Ureter (tissue), 1 donor: ENCODE data around the gene TAF1D. TPM values are rescaled to one million over a fixed set of nuclear protein-coding genes. Genes with fewer than 3 reads are reported as not detected.
A peak's percentile ranks its signal among the peaks of the same experiment; 100 is the strongest.
"Not testable (repeated sequence)": the region's sequence is repeated elsewhere in the genome, so short reads cannot be mapped to it uniquely, and the experiment has no call there.

Source experiments
- DNase-seq: peaks from one replicate; pipeline ENCODE4 v3.0.0-alpha.2; 2020; ENCODE audit warnings: low spot score
- total RNA-seq: library from RNA; stranded (reverse); gene quantifications from one replicate; pipeline ENCODE4 v1.2.4, GENCODE V29; 2023
- donor health status: DM: yes; HTN: yes; CAD: no.

TAF1D gene, protein sequence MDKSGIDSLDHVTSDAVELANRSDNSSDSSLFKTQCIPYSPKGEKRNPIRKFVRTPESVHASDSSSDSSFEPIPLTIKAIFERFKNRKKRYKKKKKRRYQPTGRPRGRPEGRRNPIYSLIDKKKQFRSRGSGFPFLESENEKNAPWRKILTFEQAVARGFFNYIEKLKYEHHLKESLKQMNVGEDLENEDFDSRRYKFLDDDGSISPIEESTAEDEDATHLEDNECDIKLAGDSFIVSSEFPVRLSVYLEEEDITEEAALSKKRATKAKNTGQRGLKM
- total RNA-seq, result 159 TPM

DNA sequence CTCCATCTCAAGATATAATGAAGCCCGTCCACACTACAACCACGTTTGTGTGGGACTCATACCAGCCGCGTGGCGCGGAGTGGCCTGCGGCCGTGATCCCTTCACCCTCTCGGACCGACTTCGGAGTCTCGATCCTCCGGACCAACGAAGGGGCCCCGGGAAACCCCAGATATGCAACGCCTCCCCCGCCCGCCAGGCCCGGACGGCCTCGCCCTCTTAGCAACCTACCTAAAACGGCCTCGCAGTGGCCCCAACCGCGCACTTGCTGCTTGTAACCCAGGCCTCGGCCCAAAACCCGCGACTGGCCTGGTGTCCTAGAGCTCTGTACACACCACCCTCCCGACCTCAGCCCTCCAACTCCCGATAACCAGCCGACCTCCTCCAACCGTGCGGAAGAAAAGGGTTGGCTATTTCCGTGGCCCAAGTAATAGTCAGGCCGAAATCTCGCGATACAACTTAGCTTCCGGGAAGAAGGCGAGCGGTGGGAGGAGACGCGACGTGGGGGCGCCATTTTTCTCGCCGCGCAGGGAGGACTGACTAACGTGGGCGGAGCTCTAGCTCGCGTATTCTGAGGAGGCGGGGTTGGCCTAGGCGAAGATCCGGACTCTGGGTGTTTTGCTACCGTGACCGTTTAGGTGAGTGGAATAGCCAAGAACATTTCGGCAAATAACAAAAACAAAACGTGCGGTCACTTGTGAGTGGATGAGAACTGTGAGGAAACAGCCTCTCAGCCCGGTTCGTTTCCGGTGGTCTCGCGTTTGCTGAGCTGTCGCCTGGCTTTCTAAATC lies at the start of gene TAF1D, which contains the start of gene C11orf54:
Gene TAF1D, minus strand, starts transcription at position 402 of the 788 bp plus-strand sequence. CDS start 2,191 bp downstream, outside the sequence.
Gene C11orf54, plus strand, starts transcription at position 579 of the 788 bp plus-strand sequence. CDS start 5,722 bp downstream, outside the sequence.
- DNase-seq, result peak; percentile 99

GRCh38 chr11:93784935-93785360 lies 43.7 kb upstream of the TAF1D start:
- no peak for DNase-seq

GRCh38 chr11:93784145-93784934 lies 43.0 kb upstream of the TAF1D start, which contains the start of gene MED17:
Gene MED17 (plus strand): TSS chr11:93784282. CDS start chr11:93784514, 232 bp downstream.
- peak; percentile 93 for DNase-seq

DNA sequence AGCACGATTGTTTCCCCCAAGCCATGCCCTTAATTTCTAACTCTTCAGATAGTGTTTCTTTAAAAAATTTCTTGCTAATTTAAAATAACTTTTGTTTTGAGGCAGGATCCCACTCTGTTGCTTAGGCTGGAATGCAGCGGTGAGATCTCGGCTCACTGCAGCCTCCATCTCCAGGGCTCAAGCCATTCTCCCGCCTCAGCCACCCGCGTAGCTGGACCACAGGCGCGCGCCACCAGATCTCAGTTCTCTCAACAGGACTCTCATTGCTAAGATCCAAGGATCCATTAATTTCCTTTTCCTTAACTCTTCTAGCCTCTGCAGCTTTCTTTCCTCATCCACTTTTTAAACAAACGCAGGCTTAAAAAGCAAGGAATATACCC lies 42.5 kb upstream of the TAF1D start:
- no peak for DNase-seq

- no peak for DNase-seq
Observed at GRCh38 chr11:93783362-93783761, 42.1 kb upstream of the TAF1D start.

DNA sequence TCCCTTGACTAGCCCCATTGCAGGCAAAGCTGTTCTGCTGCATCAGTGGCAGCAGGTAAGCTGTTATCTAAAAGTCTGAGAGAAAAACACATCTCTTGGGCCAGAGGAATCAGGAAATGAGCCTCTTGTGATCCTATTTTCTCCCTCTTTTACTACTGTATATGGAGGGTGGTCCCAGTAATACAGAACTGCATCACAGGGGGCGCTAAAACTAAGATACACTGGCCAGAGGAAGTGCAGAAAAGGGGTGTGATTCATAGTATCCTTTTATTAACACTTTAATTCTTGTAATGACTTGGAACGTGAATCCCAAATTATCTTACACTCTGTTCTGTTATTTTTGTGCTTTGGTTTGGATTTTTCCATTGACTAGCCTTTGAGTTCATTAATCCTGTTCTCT lies 34.0 kb upstream of the TAF1D start:
- no peak for DNase-seq

- DNase-seq, result not testable (repeated sequence)
Observed at GRCh38 chr11:93774560-93774959, 33.3 kb upstream of the TAF1D start.

- no peak for DNase-seq
Observed at GRCh38 chr11:93773601-93774200, 32.4 kb upstream of the TAF1D start.

- DNase-seq, result no peak
Observed at GRCh38 chr11:93773045-93773477, 31.8 kb upstream of the TAF1D start.

DNA sequence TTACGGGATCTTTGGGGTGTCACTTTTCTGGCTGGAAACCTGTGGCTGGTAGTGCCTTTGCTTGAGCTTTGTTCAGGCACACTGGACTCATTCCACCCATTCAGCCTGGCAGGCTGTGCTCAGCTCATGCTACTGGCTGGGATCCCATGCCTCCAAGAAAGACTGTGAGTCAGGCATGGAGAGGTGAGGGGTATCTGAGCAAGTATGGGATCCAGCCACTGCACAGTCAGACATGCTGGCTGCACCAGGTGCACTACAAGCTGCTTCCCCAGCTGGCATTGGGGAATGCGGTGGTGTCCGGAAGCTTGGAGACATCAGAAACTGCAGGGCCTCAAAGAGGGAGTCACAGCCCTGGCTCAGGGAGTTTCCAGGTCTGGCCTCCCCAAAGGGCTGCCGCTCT lies 30.8 kb upstream of the TAF1D start:
- no peak for DNase-seq

DNA sequence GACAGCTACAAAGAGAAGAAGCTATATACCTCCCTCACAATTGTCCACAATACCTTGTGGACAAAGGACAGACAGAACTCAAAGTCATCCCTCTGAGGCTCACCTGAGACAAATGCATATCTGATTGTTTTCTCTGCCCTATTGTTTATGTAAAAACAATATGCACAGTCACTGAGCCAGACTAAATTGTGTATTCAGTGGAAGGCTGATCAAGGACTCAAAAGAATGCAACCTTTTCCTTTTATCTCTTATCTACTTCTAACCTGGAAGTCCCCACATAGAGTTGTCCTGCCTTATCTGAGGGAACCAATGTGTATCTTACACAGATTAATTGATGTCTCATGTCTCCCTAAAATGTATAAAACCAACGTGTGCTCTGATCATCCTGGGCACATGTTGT lies 28.9 kb upstream of the TAF1D start:
- DNase-seq, result no peak

DNA sequence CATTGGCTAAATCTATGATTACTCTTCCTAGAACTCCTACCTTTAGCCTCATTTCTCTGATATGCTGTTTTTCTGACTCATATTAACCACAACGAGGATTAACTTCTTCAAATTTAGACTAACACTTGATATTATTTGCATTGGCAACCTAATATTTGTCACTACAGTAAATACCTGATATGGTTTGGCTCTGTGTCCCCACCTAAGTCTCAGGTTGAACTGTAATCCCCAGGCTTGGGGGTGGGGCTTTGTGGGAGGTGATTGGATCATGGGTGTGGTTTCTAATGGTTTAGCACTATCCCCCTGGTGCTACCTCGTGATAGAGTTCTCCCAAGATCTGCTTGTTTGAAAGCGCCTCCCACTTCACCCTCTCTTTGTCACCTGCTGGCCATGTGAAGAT lies 25.7 kb upstream of the TAF1D start:
- no peak for DNase-seq

GRCh38 chr11:93766504-93766903 lies 25.2 kb upstream of the TAF1D start:
- no peak for DNase-seq

- DNase-seq, result no peak
Observed at GRCh38 chr11:93765551-93765950, 24.3 kb upstream of the TAF1D start.

- no peak for DNase-seq
Observed at GRCh38 chr11:93761910-93762309, 20.6 kb upstream of the TAF1D start.

GRCh38 chr11:93759123-93759522 lies 17.8 kb upstream of the TAF1D start:
- not testable (repeated sequence) for DNase-seq

DNA sequence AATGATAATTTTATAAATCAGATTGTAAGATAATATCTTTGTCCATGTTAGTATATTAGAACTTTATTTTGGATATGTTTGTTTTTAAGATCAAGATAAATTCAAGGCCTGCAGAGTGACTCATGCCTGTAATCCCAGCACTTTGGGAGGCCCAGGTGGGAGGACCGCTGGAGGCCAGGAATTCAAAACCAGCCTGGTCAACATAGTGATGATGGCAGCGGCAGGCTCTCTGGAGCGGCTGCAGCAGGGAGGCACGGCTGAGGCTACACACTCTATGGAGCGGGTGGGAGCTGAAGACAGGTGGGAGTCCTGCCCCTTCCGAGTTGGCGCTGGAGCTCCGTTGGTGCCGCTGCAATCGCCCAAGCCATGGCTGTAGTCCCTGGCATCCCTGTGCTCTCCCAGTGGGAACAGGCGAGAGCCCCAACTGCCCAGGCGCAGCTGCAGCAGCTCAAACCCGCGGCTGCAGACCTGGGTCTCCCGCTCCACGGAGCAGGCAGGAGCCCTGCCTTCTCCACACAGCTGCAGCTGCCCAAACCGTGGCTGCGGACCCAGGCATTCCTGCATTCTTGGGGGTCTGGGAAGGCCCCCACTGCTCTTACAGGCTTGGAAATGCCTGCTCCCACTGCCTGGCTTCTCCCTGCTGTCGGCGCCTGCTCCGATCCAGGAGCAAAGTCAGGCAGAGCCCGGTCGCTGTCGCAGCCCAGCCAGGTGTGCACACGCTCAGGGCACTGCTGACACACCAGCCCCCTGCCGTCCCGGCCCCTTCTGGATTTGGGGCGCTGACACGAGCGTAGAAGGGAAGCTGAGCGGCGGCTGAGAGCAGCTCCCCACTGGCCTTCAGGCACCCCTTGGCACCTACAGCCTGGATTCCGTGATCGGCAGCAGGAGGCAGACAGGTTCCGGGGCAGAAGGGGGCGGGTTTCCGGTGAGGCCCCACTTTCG lies 16.9 kb upstream of the TAF1D start:
- no peak for DNase-seq

DNA sequence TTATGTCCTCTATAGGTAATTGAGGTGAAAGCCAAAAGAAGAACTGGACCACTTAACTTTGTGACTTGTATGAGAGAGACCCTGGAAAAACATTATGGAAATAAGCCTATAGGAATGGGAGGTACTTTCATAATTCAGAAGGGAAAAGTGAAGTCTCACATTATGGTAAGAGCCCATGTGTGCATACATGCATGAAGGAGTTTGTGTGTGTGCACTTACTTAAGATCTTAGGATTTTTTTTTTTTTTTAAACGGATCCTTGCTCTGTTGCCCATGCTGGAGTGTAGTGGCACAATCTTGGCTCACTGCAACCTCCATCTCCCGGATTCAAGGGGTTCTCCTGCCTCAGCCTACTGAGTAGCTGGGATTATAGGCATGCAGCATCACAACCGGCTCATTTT lies 16.0 kb upstream of the TAF1D start:
- no peak for DNase-seq

DNA sequence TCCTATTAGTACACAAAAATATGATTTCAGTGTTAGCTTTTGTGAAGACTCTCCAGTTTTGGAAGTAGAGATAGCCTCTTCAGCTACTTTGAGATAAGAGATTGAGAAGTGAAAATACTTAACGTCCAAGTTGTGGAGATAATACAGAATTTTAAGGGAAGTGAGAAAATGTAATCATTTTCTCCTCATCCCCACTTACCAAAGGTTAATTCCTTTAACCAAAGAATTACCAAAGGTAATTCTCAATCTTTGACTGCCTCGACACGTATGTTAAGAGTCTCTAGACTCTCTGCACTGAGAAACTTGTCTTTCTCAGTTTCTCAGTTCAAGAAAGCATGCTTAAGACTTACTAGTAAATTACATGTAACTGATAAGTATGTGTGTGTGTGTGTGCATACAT lies 15.5 kb upstream of the TAF1D start:
- no peak for DNase-seq

DNA sequence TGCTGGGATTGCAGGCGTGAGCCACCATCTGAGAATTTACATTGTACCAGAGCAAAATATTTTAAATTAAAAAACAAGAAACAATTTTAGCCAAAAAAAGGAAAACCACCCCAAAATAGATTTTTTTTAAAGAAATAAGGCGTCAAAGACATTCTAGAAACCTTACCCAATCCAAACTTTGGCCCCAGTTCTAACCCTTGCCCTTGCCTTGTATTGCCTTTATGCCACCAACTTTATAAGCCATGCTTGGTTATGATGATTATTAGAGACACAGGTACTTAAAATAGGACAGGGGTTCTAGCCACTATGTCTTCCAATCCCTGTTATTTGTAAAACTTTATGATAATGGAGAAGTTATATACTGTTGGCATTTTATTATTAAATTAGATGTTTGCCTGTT lies 11.9 kb upstream of the TAF1D start:
- no peak for DNase-seq

- no peak for DNase-seq
Observed at GRCh38 chr11:93751001-93751400, 9.7 kb upstream of the TAF1D start.
